Activated naive CD8-positive, alpha-beta T cell (primary cell): ENCODE results near the gene GNG4.
"Not testable (repeated sequence)": the region's sequence is repeated elsewhere in the genome, so short reads cannot be mapped to it uniquely, and the experiment has no call there.

Experiments used
- H3K27ac Mint-ChIP-seq: one replicate; pipeline ENCODE4 v1.8.0; 2021; ENCODE audit warnings: mixed read lengths
- H3K27me3 Mint-ChIP-seq: one replicate; pipeline ENCODE4 v1.8.0; 2021; ENCODE audit warnings: mixed read lengths
- H3K36me3 Mint-ChIP-seq: one replicate; pipeline ENCODE4 v1.8.0; 2021; ENCODE audit warnings: mixed read lengths
- H3K4me1 Mint-ChIP-seq: one replicate; pipeline ENCODE4 v1.8.0; 2021; ENCODE audit warnings: low read depth, mixed read lengths
- H3K4me3 Mint-ChIP-seq: one replicate; pipeline ENCODE4 v1.8.0; 2021; ENCODE audit warnings: mild to moderate bottlenecking, mixed read lengths
- H3K9me3 Mint-ChIP-seq: one replicate; pipeline ENCODE4 v1.8.0; 2021; ENCODE audit warnings: low read depth, mixed read lengths

The GNG4 gene

DNA sequence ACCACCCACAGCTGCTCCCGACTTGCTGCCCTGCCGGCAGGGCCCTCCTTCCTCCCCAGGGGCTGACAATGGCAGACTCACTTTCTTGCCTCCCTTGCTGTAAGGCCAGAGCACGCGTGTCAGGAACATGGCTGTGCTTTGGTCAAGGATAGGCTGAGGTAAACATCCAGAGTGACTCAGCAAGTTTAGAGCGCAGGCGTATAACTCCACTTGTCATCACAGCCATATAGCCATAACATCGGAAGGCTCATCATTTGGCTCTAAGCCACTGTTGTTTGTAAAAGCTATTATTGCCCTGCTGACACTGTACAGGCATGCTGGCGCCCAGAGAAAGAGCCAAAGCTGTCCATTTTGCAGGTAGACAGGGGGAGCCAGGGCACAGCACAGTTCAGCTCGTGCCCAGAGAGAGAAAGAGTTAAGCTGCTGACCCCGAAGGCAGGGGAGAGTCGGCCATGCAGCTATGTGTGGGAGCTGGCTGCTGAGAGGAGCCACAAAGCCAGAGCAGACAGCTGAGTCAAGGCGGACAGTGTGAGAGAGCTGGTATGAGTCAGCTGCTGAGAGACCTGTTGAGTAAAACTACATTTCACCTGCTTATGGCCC is 60.6 kb downstream of the GNG4 start:
- peaks cover 7% of the 10 kb centered on the region for H3K27me3 Mint-ChIP-seq
- H3K4me1 Mint-ChIP-seq: peaks cover 6% of the 10 kb centered on the region
- H3K36me3 Mint-ChIP-seq: peaks cover 6% of the 10 kb centered on the region
- H3K4me3 Mint-ChIP-seq: no peak overlapping the region
- H3K27ac Mint-ChIP-seq: no peak overlapping the region
- H3K9me3 Mint-ChIP-seq: peaks cover 5% of the 10 kb centered on the region

DNA sequence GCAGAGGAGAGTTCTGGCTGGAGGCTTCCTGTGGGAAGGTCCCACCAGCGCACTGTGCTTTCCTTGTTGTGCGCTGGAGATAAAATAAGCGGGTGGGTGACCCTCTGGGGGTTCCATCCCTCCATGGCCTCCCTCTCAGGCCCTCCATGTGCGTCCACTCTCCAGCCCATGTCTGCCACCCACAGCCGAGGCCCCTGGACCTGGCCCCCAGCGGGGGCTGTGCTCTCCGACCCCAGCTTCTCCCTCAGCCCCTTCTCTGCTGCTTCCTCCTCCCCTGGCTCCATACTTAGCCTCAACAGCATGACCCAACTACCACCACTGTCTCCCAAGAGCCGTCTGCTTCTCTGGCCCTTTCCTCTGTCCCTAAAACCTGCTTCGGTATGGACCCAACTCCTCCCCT is 61.4 kb downstream of the GNG4 start:
- no peak overlapping the region for H3K4me3 Mint-ChIP-seq

GRCh38 chr1:235586992-235587391 is 62.6 kb downstream of the GNG4 start:
- no peaks in the 10 kb centered on the region for H3K4me1 Mint-ChIP-seq
- H3K27me3 Mint-ChIP-seq: peaks cover 9% of the 10 kb centered on the region
- peaks cover 6% of the 10 kb centered on the region for H3K36me3 Mint-ChIP-seq
- no peak overlapping the region for H3K4me3 Mint-ChIP-seq
- peaks cover 5% of the 10 kb centered on the region for H3K9me3 Mint-ChIP-seq
- H3K27ac Mint-ChIP-seq: no peak overlapping the region

More for the DNA sequence above, 61.4 kb downstream of the GNG4 start:
- H3K4me1 Mint-ChIP-seq: no peaks in the 10 kb centered on the region
- no peak overlapping the region for H3K27ac Mint-ChIP-seq
- H3K27me3 Mint-ChIP-seq: peaks cover 9% of the 10 kb centered on the region
- H3K36me3 Mint-ChIP-seq: peaks cover 6% of the 10 kb centered on the region
- H3K9me3 Mint-ChIP-seq: peaks cover 5% of the 10 kb centered on the region

DNA sequence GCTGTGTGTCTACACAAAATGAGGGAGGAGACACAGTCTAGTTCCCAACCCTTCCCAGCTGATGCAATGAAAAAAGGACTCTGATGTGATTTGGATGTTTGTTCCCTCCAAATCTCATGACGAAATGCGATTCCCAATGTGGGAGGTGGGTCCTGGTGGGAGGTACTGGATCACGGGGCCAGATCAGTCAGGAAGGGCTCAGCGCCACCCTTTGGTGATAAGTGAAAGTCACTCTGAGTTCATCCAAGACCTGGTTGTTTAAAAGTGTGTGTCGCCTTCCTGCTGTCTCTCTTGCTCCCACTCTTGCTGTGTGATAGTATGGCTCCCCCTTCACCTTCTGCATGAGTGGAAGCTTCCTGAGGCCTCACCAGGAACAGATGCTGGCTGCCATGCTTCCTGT is 63.2 kb downstream of the GNG4 start:
- Mint-ChIP-seq H3K36me3 (peaks cover 6% of the 10 kb centered on the region), H3K4me3 (no peak overlapping the region), H3K27ac (no peak overlapping the region), H3K4me1 (no peaks in the 10 kb centered on the region), H3K9me3 (peaks cover 5% of the 10 kb centered on the region), H3K27me3 (peaks cover 9% of the 10 kb centered on the region)

DNA sequence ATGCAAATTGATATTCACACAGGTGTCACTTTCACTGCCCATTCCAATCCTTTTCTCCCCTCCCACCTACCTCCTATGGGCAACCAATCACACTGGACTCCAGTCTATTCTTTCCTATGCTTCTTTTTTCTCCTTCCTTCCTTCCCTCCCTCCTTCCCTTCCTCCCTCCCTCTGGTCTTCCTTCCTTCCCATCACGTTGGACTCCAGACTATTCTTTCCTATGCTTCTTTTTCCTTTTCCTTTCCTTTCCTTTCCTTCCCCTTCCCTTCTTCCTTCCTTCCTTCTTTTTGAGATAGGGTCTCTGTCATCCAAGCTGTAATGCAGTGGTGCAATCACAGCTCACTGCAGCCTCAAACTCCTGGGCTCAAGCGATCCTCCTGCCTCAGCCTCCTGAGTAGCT is 64.6 kb downstream of the GNG4 start:
- H3K4me3 Mint-ChIP-seq: no peak overlapping the region
- peaks cover 6% of the 10 kb centered on the region for H3K36me3 Mint-ChIP-seq
- H3K27ac Mint-ChIP-seq: no peak overlapping the region
- H3K9me3 Mint-ChIP-seq: peaks cover 7% of the 10 kb centered on the region
- H3K27me3 Mint-ChIP-seq: peaks cover 9% of the 10 kb centered on the region
- H3K4me1 Mint-ChIP-seq: no peaks in the 10 kb centered on the region

DNA sequence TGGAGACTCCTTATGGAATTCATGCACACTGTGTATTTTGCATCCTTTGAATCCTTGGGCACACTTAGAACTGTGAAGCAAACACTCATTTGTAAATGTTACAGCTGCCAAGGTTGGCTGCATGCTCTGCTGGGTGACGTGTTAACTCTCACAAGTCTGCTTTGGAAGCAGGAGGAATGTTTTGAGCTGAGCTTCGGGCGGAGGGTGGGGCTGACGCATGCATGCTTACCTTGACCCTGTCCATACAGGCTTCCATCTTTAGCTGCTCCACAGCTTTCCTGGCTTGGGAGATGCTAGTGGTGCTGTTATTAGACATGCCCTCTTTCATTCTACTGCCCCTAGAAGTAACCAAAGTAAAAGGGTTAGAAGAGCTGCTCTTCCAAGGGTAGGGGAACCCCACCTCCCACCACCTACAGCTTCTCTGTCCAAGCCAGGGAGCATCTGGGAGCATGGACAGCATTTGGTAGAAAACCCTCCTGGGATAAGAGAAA is 66.0 kb downstream of the GNG4 start:
- Mint-ChIP-seq H3K27ac (no peak overlapping the region), H3K27me3 (peaks cover 9% of the 10 kb centered on the region), H3K36me3 (no peaks in the 10 kb centered on the region), H3K9me3 (peaks cover 3% of the 10 kb centered on the region), H3K4me1 (no peaks in the 10 kb centered on the region), H3K4me3 (no peak overlapping the region)

DNA sequence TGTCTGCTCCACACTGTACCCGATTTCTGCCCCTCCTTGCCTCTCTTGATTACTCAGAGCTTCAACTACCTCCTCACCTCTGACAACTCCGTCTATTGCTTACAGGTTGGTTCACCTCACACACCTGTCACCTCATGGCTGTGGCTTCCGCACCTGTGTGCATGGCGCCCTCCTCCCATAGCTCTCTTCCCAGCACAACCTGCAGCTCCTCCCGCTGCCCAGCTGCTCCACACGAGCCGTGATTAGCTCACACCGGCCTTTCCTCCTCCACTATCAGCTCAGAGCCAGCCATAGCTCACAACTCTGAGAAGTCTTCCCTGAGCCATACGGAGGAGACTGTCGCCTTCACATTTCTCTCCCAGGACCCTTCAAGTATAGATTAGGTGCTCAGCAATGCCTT is 67.5 kb downstream of the GNG4 start:
- H3K27ac Mint-ChIP-seq: no peak overlapping the region

DNA sequence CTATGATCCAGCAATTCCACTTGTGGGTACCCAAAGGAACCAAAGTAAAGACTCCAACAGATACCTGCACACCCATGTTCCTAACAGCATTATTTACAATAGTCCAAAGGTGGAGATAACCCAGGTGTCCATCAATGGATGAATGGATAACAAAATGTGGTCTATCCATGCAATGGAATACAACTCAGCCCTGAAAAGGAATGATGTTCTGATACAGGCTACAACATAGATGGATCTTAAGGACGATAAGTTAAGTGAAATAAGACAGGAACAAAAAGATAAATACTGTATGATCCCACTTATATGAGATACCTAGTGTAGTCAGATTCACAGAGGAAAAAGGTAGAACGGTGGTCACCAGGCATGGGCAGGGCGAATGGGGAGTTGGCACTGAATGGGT is 69.7 kb downstream of the GNG4 start:
- H3K4me1 Mint-ChIP-seq: no peaks in the 10 kb centered on the region
- peaks cover 3% of the 10 kb centered on the region for H3K9me3 Mint-ChIP-seq
- no peaks in the 10 kb centered on the region for H3K36me3 Mint-ChIP-seq
- H3K27ac Mint-ChIP-seq: no peak overlapping the region
- H3K27me3 Mint-ChIP-seq: peaks cover 2% of the 10 kb centered on the region
- H3K4me3 Mint-ChIP-seq: no peak overlapping the region

More for the DNA sequence above, 67.5 kb downstream of the GNG4 start:
- peaks cover 3% of the 10 kb centered on the region for H3K9me3 Mint-ChIP-seq
- peaks cover 9% of the 10 kb centered on the region for H3K27me3 Mint-ChIP-seq
- H3K4me3 Mint-ChIP-seq: no peak overlapping the region
- H3K4me1 Mint-ChIP-seq: no peaks in the 10 kb centered on the region
- no peaks in the 10 kb centered on the region for H3K36me3 Mint-ChIP-seq

GRCh38 chr1:235575597-235575996 is 74.0 kb downstream of the GNG4 start:
- Mint-ChIP-seq H3K4me3 (no peak overlapping the region), H3K27me3 (no peaks in the 10 kb centered on the region), H3K4me1 (no peaks in the 10 kb centered on the region), H3K36me3 (no peaks in the 10 kb centered on the region), H3K27ac (no peak overlapping the region), H3K9me3 (peaks cover 3% of the 10 kb centered on the region)

DNA sequence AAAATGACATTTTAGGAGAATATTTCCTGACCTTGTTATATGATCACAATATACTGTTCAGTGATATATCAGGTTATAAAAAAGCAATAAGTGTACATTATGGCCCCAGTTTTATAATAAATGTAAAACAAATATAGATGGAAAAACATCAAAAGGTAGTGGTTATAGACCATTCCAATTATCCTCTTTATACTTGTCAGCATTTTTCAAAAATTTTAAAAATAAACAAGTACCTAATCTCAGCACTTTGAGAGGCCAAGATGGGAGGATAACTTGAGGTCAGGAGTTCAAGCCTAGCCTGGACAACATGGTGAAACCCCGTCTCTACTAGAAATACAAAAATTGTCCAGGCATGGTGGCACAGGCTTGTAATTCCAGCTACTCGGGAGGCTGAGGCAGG is 75.7 kb downstream of the GNG4 start:
- no peaks in the 10 kb centered on the region for H3K9me3 Mint-ChIP-seq

GRCh38 chr1:235572971-235573370 is 76.6 kb downstream of the GNG4 start:
- H3K4me1 Mint-ChIP-seq, H3K27me3 Mint-ChIP-seq, H3K9me3 Mint-ChIP-seq, H3K4me3 Mint-ChIP-seq, H3K36me3 Mint-ChIP-seq, H3K27ac Mint-ChIP-seq: not testable (repeated sequence)

More for the DNA sequence above, 75.7 kb downstream of the GNG4 start:
- H3K4me3 Mint-ChIP-seq: no peak overlapping the region
- H3K27me3 Mint-ChIP-seq: no peaks in the 10 kb centered on the region
- no peaks in the 10 kb centered on the region for H3K36me3 Mint-ChIP-seq
- H3K27ac Mint-ChIP-seq: no peak overlapping the region
- no peaks in the 10 kb centered on the region for H3K4me1 Mint-ChIP-seq

GRCh38 chr1:235571482-235571881 is 78.1 kb downstream of the GNG4 start:
- no peaks in the 10 kb centered on the region for H3K27me3 Mint-ChIP-seq
- no peak overlapping the region for H3K4me3 Mint-ChIP-seq
- no peaks in the 10 kb centered on the region for H3K9me3 Mint-ChIP-seq
- H3K27ac Mint-ChIP-seq: no peak overlapping the region
- peaks cover 13% of the 10 kb centered on the region for H3K4me1 Mint-ChIP-seq
- no peaks in the 10 kb centered on the region for H3K36me3 Mint-ChIP-seq

DNA sequence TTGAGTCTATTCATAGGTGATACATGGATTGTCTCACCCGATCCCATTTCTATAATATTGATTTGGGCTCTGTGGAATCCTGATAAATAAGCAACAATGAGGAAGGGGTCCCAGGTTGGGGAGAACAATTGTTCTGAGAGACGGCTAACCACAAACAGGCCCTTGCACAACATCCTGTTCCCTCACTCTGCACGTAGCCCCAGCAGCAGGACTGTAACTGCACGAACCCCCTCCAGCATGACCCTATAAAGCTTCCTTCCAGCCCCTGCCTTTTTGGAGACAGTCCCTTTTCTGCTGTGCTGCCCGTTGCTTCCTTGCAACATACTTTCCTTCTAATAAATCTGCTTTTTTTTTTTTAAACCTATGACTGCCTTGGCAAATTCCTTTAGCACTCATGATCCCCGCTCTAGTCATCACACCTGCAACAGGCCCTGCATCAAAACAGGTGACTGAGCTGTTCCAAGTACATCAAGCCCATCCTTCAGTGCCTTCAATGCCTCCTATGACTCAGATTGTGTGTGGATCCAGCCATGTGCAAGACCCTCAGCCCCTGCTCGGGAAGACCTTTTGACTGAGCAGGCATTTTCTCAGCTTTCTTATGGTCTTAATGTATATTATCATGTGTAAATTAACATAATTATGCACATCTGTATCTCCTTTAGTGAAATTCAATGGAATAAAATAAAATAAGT is 81.6 kb downstream of the GNG4 start:
- Mint-ChIP-seq H3K27me3 (no peaks in the 10 kb centered on the region), H3K4me3 (no peak overlapping the region), H3K4me1 (peaks cover 13% of the 10 kb centered on the region), H3K36me3 (no peaks in the 10 kb centered on the region), H3K27ac (no peak overlapping the region), H3K9me3 (no peaks in the 10 kb centered on the region)

DNA sequence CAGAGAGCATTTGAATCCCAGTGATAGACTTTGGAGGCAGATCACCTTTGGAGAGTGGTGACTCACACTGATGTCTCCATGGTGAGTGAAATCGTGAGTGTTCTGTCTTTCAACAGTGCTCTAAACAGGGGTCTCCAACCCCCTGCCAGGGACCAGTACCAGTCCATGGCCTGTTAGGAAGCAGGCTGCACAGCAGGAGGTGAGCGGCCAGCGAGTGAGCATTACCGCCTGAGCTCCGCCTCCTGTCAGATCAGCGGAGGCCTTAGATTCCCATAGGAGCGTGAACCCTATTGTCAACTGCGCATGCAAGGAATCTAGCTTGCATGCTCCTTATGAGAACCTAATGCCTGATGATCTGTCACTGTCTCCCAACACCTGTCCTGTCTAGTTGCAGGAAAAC is 83.5 kb downstream of the GNG4 start:
- no peaks in the 10 kb centered on the region for H3K36me3 Mint-ChIP-seq
- H3K4me1 Mint-ChIP-seq: peaks cover 13% of the 10 kb centered on the region
- H3K4me3 Mint-ChIP-seq: no peak overlapping the region
- no peaks in the 10 kb centered on the region for H3K9me3 Mint-ChIP-seq
- no peak overlapping the region for H3K27ac Mint-ChIP-seq
- no peaks in the 10 kb centered on the region for H3K27me3 Mint-ChIP-seq

GRCh38 chr1:235563513-235564061 is 86.0 kb downstream of the GNG4 start:
- Mint-ChIP-seq H3K36me3 (no peaks in the 10 kb centered on the region), H3K4me1 (peaks cover 13% of the 10 kb centered on the region), H3K27me3 (no peaks in the 10 kb centered on the region), H3K9me3 (no peaks in the 10 kb centered on the region), H3K4me3 (no peak overlapping the region), H3K27ac (no peak overlapping the region)
